Ureter (tissue), 1 donor: ENCODE results near the gene CKB. TPM values are rescaled to one million over a fixed set of nuclear protein-coding genes. Genes with fewer than 3 reads are reported as not detected.
"Not testable (repeated sequence)": the region's sequence is repeated elsewhere in the genome, so short reads cannot be mapped to it uniquely, and the experiment has no call there.

Source experiments
- DNase-seq: peaks from one replicate; pipeline ENCODE4 v3.0.0-alpha.2; 2020; ENCODE audit warnings: low spot score
- total RNA-seq: library from RNA; stranded (reverse); gene quantifications from one replicate; pipeline ENCODE4 v1.2.4, GENCODE V29; 2023
- donor health status: DM: yes; HTN: yes; CAD: no.

Gene CKB
- total RNA-seq, 1 donor from 2014 or later, result 310 TPM

GRCh38 chr14:103512180-103512579, 10.4 kb downstream of the CKB start:
- not testable (repeated sequence) for DNase-seq

DNA sequence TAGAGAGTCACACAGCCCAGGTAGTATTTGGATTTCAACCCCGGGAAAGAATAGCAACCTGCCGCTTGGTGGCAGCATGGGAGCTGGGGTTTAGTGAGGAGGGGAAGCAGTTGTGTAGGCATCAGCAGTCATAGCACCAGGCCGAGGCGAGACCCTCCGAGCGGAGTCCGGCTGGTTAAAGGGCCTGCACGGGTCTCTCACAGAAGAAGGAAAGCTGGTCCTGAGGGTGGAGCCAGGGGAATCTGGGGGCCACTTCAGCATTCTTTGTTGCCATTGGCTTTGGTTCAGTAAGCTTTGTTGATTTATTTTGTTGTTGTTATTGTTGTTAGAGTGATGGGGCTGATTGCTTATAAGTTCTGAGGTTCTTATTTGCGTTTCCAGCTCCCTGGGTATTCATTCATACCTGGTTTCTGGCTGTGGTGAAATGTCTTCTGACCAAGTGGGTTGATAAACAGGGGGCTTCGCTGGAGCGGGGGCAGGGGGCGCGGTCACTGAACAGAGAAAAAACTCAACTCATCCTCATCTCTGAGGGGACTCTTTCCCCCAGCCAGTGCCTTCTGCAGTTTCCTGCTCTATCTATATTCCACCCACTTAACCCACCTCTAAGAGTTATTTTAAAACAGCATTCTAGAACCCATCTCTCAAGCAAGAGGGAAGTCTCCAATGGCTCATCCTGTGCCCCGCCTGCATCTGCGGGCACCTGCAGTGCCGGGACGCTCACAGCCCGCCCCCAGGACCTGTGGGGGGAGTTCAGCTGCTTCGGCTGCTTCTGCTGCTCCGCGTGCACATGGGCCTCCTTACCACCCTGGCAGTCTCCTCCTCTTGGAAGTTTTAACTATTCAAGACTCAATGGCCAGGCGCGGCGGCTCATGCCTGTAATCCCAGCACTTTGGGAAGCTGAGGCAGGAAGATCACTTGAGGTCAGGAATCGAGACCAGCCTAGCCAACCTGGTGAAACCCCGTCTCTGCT, 11.6 kb downstream of the CKB start:
- peak; percentile 42 for DNase-seq

- no peak for DNase-seq
These were observed 12.5 kb downstream of the CKB start for GRCh38 chr14:103509864-103510723.

- no peak for DNase-seq
These were observed 13.9 kb downstream of the CKB start for GRCh38 chr14:103508521-103509329.

GRCh38 chr14:103507751-103508150, 14.9 kb downstream of the CKB start:
- no peak for DNase-seq

GRCh38 chr14:103504991-103505565, 17.6 kb downstream of the CKB start:
- peak; percentile 35 for DNase-seq

- no peak for DNase-seq
These were observed 19.3 kb downstream of the CKB start for GRCh38 chr14:103503296-103503695.

GRCh38 chr14:103502877-103503276, 19.8 kb downstream of the CKB start:
- peak; percentile 29 for DNase-seq

DNA sequence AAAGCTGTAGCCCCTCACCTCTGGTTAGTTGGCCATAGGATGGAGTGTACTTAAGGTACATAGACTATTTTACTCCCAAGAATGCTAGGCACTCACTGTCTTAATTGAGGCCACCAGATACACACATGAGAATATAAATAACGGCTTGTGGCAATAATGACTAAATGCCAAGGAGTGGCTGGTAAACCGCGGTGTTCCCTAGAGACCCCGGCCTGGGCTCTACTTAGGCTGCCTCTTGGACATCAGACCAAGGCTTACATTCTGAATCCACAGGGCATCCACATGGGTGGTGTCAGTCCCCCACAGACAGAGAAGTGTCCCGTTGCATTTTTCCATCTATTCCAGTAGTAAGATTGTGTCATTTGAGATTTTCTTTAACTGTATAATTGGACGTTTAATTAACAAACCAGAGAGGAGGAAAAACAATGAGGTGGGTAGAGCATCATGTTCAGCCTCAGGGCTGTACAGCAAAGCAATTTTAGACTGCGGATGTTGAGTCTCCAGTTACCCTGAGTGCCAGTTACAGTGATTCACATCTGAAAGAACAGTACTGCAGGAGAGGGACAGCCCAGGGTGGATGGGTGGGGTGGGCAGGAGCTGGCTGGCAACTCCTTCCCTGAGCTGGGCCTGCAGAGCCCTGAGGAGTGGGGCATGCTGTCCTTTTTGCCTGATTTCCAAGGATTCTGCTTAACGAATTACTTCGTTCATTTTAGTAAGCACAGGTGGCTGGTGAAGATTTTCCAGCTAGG, 20.5 kb downstream of the CKB start:
- DNase-seq, result peak; percentile 13

DNA sequence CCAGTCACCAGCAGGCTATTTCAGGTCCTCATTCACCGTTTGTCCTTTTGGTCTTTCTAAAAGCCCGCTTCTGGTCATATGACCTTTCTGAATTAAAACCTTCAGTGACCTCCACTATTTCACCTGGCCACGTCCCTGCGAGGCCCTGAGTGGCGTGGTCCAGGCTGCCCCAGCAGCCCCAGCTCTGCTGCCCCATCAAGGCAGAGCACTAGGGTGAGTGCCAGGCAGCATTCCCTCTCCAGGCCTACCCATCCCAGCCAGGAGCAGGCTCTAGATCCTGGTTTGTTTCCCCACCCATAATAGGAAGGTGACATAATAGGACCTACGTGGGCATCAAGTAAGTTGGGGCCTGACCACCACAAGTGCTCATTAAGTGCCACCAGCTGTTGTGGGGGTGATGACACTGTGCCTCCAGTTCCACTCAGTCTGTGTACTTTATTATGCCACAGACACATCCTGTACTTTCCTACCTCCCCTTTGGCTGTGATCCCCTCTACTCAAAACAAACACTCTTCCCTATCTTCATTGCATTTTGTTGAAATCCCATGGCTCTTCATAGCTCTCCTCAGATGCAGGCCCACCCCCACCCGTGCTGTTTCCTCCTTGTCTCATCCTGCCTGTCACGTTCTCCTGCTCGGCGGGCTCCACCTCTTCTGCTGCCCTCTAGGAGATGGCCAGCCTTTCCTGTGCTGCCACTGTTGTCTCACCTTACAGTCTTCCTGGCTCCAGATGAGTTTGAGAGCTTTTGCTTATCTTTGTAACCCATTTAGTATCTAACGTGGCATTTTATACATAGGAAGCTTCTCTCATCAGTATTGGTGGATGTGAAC, 21.4 kb downstream of the CKB start:
- DNase-seq, result peak; percentile 31

- peak; percentile 93 for DNase-seq
These were observed 22.3 kb downstream of the CKB start for GRCh38 chr14:103500148-103500990.

DNA sequence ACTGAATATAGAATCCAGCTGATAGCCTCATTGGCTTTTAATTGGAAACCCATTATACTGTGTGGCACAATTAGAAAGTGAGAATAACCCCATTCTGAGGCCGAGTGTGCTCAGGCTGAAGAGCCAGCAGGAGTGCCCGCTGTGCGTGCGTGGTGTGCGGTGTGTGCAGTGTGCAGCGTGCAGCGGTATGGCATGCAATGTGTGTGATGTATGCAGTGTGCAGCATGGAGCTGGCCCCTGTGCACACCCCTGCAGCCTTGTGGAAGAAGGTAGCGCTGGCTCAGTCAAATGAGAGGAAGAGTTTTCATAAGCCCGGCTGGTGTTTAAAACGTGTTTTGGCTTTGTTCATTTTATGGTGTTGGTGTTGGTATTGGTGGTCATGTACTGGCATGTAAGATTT, 22.9 kb downstream of the CKB start:
- no peak for DNase-seq

DNA sequence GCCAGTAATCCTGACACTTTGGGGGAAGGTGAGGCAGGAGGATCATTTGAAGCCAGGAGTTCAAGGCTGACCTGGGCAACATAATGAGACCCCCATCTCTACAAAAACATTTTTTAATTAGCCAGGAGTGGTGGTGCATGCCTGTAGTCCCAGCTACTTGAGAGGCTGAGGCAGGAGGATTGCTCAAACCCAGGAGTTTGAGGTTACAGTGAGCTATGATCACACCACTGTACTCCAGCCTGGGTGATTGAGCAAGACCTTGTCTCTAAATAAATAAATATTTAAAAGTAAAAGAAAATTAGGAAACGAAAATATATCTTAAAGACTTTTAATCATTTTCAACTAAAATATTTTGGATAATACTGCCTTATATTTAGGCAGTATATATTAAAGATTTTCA, 25.9 kb downstream of the CKB start:
- DNase-seq, result no peak

DNA sequence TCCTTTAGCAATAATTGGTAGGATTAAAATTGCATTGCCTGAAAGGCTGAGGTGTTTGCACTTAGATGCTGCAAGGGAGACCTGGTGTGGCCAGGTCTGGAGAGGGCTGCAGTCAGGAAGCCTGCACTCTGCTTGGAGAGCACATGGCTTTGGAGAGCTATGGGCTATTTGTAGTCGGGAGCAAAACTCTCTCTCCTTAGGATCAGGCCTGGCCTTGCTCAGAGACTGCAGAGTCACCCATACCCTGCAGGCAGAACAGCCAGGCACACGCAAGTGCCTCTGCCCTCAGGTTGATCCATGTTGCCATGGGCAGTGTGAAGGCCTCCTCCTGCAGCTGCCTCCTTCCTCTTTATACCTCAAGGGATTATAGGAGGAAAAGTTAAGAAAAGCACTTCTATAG, 26.8 kb downstream of the CKB start:
- DNase-seq, result no peak

DNA sequence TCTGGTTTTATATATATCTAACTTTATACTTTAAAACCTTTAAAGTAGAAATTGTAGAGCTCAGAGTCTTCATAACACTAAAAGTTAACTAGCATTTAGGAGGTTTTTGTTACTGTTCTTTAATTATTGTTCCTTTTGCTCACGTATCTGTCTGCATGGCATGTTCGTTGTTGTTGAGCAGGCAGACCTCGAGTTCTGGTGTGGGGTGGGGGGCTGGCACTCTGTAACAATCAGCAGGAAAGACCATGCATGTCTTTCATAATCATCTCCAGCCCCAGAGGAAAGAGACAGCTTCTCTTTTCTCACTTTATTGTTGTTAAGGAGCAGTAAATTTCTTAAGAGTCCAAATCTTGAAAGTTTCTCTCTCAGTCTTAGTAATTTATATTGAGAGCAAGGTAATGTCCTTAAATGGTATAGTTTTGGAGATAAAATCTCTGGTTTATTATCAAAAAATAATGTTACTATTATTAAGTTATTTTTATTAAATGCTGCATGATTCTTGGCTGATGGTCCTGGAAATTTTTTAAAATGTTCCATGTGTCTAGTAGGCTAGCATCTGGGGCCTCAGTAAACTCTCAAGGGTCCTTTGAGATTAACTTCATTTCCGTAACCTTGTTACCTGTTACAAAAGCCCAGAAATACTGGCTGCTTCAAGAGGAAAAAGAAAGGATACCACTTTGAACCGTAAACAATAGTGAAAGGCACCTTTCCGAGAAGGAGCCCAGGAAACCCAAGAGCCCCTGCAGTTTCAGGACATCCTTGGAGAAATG, 30.3 kb downstream of the CKB start:
- no peak for DNase-seq

DNA sequence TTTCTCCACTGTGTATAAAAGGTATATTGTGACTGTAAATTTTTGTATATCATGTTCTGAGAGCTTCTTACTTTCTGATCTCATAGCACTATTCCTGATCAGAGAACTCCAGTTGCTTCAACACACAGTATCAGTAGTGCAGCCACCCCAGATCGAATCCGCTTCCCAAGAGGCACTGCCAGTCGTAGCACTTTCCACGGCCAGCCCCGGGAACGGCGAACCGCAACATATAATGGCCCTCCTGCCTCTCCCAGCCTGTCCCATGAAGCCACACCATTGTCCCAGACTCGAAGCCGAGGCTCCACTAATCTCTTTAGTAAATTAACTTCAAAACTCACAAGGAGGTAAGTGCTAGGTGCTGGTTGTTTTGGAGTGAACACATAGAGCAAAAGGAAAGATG, 30.9 kb downstream of the CKB start:
- DNase-seq, result no peak

- DNase-seq, result no peak
These were observed 33.0 kb downstream of the CKB start for GRCh38 chr14:103489621-103490020.

DNA sequence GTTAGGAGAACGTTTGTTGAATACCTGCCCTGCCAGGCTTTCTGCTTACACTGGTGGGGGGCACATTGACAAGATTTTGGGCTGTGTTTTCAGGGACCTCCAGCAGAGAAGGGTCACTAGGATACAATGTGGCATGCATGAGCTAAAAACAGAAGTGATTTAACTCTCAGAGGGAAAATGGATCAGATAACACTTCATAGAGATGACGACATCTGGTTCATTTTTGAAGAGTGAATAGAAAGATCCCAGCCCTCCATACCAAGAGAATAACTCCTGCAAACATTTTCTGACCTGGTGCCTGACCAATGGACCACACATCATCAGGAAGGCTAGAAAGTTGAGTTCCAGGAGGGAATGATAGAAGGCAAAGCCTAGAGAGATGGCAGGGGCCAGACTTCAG, 33.7 kb downstream of the CKB start:
- DNase-seq, result no peak
